Measurements from ENCODE around the gene LHFPL6. TPM values are rescaled to one million over a fixed set of nuclear protein-coding genes. Genes with fewer than 3 reads are reported as not detected.

The LHFPL6 gene
- total and polyA plus RNA-seq, 2 experiments from 2014 or later = 7.8 to 9.5 TPM

DNA sequence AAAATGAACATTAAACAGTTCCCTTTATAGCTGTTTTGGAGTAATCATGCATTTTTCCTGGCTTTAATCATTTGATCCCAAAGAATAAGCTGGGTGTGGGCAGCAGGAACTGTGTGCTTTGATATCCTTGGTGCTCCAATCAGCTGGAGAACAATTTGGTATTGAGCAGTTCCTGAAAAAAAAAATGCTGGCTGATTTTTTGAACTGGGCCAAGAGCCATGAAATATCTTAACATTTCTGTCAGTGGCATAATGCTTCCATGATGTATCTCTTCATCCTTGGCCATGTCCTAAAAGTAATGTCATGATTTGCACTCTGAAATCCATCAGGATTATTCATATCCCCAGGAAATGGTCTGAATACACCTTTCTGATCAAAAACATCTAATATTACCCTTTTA is 134.7 kb downstream of the LHFPL6 start (continued):
- TF ChIP-seq, protein P1, sequence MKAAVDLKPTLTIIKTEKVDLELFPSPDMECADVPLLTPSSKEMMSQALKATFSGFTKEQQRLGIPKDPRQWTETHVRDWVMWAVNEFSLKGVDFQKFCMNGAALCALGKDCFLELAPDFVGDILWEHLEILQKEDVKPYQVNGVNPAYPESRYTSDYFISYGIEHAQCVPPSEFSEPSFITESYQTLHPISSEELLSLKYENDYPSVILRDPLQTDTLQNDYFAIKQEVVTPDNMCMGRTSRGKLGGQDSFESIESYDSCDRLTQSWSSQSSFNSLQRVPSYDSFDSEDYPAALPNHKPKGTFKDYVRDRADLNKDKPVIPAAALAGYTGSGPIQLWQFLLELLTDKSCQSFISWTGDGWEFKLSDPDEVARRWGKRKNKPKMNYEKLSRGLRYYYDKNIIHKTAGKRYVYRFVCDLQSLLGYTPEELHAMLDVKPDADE (IDR thresholded peaks at IDR 0.05) = no peak

GRCh38 chr13:39463611-39464010 is 139.4 kb downstream of the LHFPL6 start:
- Histone ChIP-seq H2AFZ (no peak overlapping the region), H3K4me1 (ENCODE audit: insufficient read depth) (no peaks in the 10 kb centered on the region; the same call in 1 of the 2 replicates), H3K27me3 (ENCODE audit: insufficient read depth) (no peaks in the 10 kb centered on the region), H3K79me2 (replicated peaks; ENCODE audit: insufficient read depth) (no peaks in the 10 kb centered on the region), H4K20me1 (replicated peaks; ENCODE audit: insufficient read depth) (no peaks in the 10 kb centered on the region), H3K4me2 (no peak overlapping the region), H3F3A (replicated peaks; ENCODE audit: low read depth) (no peaks in the 10 kb centered on the region), H3K4me3 (no peak overlapping the region), H3K36me3 (ENCODE audit: insufficient read depth) (no peaks in the 10 kb centered on the region), H3K9me2 (ENCODE audit: insufficient read depth) (no peaks in the 10 kb centered on the region), H3K27ac (ENCODE audit: low read depth) (no peak overlapping the region)
- Mint-ChIP-seq H3K4me1 (peaks cover 6% of the 10 kb centered on the region; the same call in 2 of the 3 replicates), H3K27ac (no peak overlapping the region), H3K9me3 (no peaks in the 10 kb centered on the region), H3K4me3 (no peak overlapping the region), H3K36me3 (ENCODE audit: low read depth) (no peaks in the 10 kb centered on the region), H3K27me3 (ENCODE audit: insufficient read depth, low read depth, poor library complexity) (no peaks in the 10 kb centered on the region)
- ATAC-seq (no peak), DNase-seq (ENCODE audit: low spot score) (no peak)
- TF ChIP-seq, protein P2, sequence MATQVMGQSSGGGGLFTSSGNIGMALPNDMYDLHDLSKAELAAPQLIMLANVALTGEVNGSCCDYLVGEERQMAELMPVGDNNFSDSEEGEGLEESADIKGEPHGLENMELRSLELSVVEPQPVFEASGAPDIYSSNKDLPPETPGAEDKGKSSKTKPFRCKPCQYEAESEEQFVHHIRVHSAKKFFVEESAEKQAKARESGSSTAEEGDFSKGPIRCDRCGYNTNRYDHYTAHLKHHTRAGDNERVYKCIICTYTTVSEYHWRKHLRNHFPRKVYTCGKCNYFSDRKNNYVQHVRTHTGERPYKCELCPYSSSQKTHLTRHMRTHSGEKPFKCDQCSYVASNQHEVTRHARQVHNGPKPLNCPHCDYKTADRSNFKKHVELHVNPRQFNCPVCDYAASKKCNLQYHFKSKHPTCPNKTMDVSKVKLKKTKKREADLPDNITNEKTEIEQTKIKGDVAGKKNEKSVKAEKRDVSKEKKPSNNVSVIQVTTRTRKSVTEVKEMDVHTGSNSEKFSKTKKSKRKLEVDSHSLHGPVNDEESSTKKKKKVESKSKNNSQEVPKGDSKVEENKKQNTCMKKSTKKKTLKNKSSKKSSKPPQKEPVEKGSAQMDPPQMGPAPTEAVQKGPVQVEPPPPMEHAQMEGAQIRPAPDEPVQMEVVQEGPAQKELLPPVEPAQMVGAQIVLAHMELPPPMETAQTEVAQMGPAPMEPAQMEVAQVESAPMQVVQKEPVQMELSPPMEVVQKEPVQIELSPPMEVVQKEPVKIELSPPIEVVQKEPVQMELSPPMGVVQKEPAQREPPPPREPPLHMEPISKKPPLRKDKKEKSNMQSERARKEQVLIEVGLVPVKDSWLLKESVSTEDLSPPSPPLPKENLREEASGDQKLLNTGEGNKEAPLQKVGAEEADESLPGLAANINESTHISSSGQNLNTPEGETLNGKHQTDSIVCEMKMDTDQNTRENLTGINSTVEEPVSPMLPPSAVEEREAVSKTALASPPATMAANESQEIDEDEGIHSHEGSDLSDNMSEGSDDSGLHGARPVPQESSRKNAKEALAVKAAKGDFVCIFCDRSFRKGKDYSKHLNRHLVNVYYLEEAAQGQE (IDR thresholded peaks at IDR 0.05; ENCODE audit: unreplicated experiment) = no peak
- TF ChIP-seq, protein P1 (IDR thresholded peaks at IDR 0.05) = no peak
- no peak for TF ChIP-seq ZNF462 (CRISPR knock-in tag; IDR thresholded peaks at IDR 0.05)

All from GM23338 (cell line).